ENCODE data around the gene AMPD3.

The AMPD3 gene

DNA sequence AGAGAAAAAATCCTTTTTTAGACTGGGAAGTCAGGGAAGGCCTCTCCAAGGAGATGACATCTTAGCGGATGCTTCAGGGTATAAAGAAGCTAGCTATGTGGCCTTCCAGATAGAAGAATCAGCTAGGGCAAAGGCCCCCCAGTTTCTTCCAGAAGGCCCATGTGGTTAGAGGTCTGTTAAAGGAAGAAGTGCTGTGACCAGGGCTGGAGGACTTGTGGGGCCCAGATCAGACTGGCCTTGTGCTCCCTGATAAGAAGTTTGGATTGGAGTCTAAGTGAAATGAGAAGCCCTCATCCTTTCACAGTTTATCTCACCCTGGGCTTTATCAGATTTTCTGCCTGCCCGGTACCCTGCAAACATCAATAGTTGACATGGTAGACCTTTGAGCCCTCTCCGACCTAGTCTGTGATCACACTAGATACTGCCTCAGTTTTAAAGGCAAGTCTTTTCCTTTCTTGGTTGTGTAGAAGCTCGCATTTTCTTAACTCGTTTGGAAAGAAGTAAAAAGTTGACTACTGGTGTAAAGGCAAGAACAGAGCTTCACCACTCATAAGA, 7.8 kb downstream of the AMPD3 start:
- DNase-seq = no peak

DNA sequence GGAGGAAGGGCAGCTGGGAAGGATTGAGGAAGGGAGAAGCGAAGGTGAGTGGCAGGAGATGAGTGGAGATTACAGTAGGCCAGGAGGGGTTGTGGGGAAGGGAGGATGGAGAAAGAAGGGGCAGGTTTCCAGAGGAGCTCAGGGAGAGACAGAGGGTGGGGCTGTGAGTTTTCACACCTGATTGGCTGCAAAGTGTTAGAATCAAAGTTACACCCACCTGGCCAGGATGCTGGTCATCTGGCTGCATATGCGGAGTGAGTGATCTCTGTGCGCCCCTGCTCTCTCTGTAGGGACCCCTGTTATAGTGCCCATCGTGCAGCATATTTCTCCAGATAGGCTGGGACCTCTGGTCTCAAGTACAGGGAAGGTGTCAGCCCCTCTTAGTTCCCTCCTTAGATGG, 18.3 kb downstream of the AMPD3 start:
- no peak for DNase-seq

DNA sequence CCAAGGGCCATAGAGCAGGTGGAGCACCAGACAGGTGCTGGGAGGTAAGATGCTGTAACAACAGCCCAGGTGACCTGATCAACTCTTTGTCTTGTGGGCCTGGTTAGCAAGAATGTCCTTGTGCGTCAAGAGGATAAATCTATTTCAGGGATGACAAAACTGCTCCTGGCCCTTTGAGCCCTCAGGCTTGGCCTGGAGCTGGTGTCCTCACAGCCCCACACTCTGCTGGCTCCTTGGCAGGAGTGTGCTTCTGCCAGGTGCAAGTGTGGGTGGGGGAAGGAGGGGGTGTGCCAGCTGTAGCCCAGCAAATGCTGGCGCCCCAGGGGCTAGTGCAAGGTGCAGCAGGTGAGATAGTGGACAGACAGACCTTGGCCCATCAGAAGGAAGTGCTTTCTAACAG, 19.5 kb downstream of the AMPD3 start:
- no peak for DNase-seq

DNA sequence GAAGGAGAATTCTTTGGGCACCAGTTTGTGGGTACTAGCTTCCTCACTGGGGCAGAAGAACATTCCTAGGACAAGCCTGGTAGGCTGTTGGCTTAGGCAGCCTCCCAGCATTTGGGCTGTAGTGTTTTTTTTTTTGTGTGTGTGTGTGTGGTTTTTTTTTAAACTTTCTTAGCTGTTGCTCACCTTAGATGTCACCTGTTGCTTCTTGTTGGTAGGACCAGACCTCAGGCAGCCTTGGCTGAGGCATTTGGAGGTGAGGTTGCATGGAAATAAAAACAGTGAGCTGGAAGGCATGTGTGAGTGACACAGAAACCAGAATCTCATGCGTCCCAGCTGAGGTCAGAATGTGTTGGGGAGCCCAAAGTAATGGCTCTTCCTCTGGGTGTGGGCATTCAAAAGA, 21.3 kb downstream of the AMPD3 start:
- no peak for DNase-seq

DNA sequence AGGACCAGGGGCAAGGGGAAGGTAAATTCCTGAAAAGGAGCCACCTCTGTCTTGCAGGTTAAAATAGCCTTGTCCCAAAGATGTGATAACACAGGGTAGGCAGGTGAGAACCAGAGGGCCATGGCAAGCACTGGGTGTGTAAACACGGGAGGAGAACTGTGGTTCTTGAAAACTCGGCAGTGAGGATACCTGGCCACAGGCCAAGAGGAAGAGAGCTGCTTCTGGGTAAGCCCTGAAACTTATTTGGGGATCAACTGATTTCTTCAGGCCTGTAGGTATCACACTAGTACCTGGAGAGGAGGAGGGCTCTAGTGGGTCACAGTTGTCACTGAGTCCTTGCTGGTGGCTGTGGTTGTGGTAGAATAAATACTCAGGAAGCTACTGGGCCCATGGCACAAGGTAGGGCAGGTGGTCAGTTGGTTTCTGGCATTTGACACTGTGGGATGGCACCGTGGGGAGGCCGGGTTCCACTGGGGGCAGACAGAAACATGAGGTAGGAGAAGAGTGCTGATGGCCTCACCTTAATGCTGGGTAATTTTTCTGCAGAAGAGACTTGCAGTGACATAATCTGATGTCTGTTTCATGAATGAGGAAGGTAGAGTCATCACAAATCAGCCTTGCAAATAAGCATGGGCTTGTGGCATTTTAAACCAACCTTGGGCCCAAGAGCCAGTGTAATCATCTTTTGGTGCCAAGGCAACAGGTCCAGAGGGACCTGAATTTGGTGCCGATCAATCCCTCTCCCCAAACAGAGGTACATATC, 22.0 kb downstream of the AMPD3 start:
- DNase-seq = no peak

DNA sequence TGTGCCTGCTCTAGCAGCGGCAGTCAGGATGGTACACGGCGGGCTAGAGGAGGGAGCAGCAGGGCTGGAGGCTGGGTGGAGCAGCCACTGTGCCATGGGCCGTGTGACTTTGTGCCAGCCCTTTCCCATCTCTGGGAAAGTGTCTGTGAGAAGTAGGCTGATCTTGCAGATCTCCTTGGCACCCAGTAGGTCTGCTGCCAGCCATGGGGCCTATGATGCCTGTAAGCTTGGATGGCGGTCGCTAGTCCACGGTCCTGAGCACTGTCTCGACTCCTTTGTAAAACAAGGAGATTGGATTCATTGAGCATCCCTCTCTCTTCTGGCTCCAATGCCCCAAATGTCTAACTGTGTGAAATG, 22.6 kb downstream of the AMPD3 start:
- no peak for DNase-seq

DNA sequence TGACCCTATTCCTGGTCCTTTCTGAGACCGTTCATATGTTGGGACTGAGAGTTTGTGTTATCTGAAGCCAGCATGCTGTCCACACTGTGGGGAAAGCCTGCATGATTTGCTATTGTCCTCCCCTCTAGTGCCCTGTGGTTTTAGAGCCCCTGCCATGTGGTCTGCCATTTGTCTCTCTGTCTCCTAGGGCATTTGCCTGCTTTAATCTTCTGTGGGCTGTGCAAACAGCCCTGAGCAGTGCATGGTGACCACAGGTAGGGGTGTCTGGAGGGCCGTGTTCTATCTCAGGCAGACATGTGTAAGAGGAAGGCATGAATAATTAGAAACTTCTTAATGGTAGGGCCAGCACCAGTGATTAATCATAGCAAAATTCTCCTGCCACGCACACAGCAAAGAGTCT, 23.0 kb downstream of the AMPD3 start:
- DNase-seq = no peak

DNA sequence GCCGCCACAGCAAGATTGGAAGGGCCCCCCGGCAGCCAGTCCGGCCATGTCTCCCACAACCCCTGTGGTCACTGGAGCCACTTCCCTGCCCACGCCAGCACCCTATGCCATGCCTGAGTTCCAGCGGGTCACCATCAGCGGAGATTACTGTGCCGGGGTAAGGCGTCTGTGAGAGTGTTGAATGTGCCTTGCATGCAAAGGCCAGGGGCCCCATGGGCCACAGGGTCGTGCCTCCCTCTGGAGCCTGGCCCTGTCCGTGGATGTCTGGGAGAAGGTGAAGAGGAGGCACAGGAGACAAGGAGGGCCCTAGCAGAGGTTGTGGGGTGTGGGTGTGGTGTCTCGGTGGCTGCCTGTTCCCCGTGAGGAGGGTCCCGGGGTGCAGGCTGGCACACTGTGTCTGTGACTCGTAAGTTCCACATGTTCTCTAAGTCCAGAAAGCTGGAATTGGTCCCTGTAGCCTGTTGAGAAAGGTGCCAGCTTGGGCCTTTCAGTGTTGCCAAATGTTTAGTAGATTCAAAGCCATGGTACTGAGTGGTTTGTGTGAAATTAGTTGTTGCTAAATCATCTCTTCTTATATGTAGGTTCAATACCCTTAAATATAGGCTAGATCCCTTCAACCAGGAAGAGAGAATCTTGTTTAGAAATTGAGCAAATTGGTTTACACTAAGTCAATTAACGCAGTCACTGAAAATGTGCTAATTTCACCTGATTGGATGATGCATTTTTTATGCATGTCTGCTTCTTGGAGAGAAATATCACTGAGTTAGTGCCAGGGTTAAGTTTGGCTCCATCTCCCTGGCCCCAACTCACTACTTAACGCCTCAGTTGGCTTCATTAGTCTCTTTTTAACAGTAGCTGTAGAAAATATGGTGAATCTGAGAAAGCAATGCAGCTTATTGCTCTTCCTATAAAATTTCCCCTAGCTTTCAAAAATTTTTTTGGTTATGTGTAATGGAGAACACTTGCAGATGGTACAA, 23.8 kb downstream of the AMPD3 start:
- DNase-seq = no peak

DNA sequence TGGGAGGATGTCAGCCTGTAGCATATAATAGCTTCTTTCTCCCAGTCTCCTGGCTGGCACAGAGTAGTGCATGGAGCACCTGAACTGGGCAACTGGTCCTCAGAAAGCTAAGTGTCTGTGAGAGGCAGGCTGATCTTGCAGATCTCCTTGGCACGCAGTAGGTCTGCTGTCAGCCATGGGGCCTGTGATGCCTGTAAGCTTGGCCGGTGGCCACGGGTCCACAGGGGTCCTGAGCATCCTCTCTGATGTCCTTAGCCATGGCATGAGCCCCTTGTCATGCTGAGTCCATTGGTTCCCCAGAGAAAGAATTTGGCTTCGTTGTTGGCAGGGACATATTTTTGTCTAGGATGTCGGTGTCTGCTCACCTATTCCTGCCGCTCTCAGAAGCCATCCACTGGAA, 25.0 kb downstream of the AMPD3 start:
- DNase-seq = no peak

DNA sequence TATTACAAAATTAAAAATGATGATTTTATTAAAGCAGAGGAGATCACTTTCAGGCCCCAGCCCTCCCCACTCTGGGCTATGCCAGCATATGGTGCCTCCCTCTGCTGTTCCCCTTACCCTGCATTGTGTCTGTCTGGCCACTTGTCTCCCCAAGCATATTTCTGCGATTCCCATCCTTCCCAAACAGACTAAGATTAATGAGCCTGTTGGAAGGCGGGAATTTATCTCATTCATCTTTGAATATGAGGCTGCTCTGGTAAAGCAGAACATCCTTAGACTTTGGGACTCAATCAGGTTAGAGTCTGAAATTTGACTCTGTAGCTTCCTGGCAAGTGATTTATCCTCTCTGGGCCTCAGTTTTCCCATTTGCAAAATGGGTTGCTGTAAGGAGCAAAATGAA, 25.7 kb downstream of the AMPD3 start:
- DNase-seq = no peak

DNA sequence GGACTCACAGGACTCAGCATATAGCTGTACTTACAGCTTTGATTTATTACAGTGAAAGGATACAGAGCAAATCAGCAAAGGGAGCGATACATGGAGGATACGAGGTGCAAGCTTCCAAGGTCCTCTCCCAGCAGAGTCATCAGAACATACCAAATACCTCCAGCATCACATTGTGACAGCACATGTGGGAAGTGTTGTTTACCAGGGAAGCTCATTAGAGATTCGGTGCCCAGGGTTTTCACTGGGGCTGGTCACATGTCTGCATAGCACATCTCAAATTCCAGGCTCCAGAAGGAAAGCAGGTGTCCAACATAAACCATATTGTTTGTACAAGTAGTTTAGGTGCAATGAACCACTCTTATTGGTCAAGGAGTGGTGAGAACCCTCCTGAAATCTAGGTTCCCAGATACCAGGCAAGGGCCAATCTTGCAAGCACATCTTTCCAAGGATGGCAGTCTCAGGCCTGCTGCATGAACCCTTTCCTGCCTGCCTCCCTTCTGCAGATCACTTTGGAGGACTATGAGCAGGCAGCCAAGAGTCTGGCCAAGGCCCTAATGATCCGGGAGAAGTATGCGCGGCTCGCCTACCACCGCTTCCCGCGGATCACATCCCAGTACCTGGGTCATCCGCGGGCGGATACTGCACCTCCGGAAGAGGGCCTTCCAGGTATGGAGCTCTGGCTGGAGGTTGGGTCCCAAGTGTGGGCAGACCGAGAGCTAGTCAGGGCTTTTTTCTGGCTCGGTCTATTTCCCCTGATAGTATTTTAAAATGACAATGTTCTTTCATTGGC, 26.7 kb downstream of the AMPD3 start:
- no peak for DNase-seq

DNA sequence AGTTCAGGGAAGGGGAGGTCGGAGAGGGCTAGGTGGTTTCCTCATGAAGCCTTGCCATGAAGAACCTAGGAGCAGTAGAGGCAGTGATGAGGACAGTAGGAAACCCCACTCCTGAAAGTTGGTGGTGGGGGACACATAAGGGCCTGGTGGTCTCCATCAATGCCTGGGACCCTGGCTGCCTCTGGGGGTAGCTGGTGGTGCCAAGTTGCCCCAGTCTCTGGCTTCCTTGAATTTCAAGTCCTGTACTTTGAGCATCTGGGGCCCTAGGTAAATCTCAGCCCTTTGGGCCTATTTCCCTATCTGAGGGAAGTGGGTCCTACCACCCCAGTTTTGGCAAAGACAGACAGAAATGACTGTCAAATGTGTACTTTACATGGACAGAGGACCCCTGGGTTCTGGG, 28.1 kb downstream of the AMPD3 start:
- no peak for DNase-seq

DNA sequence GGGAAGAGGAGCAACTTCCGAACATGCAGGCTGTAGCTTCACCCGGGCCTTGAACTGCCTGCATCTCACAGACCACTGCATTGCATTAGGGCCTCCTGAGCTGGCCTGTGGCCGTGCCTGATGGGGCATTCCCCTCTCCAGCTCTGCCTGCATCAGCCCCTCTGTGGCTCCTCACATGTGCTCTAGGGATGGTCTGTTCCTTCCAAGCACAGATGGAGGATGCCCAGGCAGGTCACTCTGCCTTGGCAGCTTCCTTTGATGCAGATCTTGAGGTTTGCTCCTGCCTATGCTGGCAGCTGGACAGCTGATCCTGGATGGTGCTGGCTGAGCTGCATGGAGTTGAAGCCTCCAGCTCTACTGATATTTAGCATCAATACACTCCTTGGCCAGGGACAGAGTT, 28.5 kb downstream of the AMPD3 start:
- no peak for DNase-seq

DNA sequence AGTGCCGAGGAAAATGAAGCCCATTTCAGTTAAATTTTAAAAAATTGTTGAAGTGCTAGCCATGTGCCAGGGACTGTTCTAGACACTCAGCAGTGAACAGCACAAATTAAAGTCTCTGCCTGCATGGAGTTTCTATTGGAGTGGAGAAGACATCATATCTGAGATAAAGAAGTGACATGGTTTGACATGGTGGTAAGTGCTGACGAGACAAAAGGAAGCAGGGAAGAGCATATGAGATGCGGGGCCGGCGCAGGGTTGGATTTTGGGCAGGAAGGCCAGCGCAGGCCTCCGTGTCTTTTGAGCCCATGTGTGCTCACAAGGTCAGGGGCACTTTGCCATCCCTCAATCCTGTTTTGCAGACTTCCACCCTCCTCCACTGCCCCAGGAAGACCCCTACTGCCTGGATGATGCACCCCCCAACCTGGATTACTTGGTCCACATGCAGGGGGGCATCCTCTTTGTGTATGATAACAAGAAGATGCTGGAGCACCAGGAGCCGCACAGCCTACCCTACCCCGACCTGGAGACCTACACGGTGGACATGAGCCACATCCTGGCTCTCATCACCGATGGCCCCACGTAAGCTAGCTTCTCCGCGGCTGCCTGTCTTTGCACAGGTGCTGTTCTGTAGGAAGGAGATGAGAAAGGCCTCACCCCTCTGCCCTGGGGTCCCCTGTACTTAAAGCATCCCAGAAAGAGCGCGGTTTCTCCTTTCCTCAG, 29.6 kb downstream of the AMPD3 start:
- no peak for DNase-seq

DNA sequence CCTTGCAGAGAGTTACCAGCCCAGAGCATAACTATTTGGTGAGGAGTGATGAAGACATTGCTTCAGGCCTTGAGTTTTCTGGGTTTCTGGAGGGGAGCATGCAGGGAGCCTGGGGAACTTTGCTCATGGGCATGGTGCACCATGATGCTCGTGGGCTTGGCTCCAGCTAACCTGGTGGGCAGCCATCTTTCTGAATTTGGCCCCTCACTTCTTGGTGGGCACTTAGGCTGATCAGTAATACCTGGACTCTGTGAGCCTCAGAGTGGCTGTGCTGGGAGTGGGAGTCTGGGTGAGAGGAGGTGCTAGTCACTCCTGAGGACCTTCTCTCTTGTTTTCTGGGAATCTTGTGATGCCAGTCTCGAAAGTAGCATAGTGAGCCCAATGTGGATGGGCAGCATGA, 30.6 kb downstream of the AMPD3 start:
- DNase-seq = no peak

DNA sequence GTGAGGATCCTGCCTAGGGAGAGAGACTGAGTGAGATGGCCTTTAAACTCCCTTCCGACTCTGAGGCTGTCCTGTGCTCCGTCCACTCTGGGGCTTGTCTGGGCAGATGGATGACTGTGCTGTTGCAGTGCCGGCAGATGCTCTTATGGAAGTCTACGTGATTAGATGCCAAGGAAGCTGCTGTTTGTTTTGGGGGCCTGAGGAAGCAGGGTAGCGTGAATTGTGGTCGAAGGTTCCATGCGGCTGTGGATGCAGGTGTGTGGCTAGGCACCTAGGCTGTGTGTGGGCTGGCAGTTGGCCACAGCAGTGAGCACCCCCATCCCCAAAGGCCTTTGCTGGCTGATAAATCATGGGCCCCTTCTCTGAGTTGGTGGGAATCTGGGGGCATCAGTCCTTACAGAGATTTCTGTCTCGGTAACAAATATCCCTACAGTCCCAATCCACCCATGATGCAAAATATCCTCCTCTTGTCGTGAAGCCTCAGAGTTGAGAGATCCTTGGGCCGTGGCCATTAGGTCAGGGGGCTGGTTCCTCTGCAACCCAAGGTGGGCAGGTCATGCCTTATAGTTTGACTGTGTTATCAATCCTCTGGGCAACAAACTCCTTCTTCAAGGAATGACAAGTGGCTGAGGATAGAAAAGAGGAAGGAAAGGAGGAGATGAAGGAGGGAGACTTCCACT, 31.2 kb downstream of the AMPD3 start:
- no peak for DNase-seq

DNA sequence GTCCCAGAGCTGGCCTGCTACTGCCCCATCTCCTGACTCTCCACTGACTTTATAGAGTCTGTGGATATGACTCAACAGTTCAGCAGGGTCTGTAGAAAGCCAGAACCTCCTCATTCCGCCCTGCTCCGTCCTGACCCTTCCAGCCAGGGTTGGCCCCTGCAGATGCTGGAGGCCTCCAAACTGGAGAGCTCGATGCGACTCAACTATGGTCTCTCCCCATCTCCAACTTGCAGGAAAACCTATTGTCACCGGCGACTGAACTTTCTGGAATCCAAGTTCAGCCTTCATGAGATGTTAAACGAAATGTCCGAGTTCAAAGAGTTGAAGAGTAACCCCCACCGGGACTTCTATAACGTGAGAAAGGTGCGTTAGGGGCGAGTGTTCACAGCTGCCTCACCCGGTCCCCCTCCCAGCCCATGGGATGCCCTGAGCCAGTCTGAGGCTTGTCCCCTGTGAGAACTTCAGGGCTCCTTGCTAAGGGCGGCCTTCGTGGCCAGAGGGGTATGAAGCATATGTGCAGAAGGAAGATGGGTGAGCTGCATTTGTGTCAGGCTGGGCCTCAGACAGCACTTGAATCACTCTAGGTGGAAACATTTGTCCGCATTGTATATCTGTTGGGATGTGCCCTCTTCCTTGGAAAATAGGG, 32.1 kb downstream of the AMPD3 start:
- no peak for DNase-seq

DNA sequence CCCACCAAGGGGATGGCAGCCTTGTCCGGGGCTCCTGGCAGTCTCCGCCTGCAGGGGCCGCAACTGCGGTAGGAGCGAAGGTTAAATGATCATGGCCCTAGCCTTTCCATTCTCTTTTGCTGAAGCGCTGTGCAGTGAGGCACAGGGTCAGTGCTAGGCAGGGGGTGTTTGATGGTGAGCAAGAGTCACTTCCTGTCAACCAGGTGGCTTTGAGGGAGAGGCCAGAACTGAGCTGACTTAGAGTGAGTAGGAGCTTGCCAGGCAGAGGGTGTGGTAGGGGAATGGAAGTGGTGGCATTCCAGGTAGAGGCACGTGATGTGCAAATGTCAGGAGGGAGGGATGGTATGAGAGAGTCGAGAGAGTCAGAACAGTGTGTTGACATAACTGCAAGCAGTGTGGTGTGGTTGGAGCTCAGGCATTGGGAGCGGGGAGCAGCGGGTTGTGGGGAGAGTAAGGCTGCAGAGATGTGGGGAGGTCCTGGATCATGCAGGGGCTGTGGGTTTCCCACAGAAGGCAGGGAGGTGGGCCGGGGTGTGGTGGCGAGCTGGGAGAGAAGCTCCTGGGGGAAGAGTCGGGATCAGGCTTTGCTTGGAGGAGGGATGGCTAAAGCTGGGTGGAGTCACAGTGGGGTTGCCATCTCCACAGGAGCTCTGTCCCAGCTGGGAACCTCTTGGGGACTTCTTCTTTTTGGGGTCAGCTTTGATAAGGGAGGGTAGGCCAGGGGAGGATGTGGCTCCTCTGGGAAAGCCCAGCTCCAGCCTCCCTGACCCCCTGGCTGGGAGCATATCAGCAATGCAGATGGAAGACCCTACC, 33.3 kb downstream of the AMPD3 start:
- DNase-seq = no peak

DNA sequence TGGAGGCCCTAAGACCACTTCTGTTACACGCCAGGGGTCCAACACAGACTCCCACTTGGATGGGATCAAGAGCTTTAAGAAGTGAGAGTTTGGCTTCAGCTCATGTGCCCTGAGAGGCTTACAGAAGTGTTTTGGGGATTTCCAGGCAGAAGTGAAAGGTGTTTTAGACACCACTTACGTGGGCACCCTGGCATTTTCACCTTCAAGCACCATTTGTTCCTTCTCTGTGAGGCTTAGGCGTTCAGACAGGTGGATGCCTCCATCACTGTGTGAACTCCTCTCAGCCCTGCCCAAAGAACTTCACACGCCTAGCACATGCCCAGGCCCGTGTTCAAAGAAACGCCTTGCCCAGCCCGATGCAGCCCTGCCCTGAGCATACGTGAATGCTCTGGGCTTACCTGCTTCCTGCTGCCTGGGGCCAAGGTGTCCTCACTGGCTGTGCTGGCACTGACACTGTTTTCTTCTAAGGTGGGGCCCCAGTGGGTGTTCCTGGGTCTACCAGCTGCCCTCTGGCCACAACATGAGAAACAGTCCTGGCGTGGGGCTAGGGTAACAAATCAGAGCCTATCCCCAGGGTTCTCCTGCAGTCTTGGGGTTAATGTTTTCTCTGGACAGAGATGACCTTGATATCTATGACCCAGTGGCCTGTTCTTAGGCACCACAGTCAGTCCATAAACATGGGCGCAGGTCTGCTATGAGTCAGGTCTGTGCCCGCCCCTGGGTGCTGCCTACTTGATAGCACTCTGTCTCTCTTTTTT, 34.0 kb downstream of the AMPD3 start:
- no peak for DNase-seq

DNA sequence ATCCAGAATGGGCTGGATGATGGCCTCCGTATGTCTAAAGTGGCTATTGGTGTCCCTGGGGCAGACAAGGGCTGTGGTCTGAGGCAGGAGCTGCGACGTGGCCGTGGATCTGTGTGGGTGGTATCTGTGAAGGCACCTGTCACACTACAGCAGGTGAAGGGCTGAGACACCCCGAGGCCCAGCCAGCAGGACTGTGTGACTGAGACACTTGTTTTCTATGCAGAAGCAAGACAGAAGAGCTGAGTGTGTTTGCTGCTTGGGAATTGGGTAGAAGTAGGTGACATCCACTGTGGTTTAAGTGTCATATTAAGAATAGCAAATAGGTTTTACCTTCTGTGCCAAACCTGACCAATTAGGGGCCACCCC, 35.0 kb downstream of the AMPD3 start:
- no peak for DNase-seq

All from stimulated activated CD4-positive, alpha-beta T cell treated with anti-CD3 and anti-CD28 coated beads, Interleukin-4, amount 100 ng/mL, for 24 hours (primary cell).